ENCODE data around the gene DUS1L. TPM values are rescaled to one million over a fixed set of nuclear protein-coding genes. Genes with fewer than 3 reads are reported as not detected.

The DUS1L gene
- total and polyA plus RNA-seq, 2 experiments from 2014 or later, result 66.0 to 122 TPM

- Histone ChIP-seq H3K4me3 (no peak overlapping the region), H3K9me2 (ENCODE audit: insufficient read depth) (no peaks in the 10 kb centered on the region), H3K4me1 (ENCODE audit: insufficient read depth) (no peaks in the 10 kb centered on the region; the same call in 1 of the 2 replicates), H4K20me1 (replicated peaks; ENCODE audit: insufficient read depth) (no peaks in the 10 kb centered on the region; the same call in 1 of the 2 replicates), H2AFZ (no peak overlapping the region), H3K27me3 (ENCODE audit: insufficient read depth) (no peaks in the 10 kb centered on the region), H3K27ac (ENCODE audit: low read depth) (no peak overlapping the region), H3K79me2 (replicated peaks; ENCODE audit: insufficient read depth) (no peaks in the 10 kb centered on the region), H3K36me3 (ENCODE audit: insufficient read depth) (no peaks in the 10 kb centered on the region), H3K4me2 (no peak overlapping the region), H3F3A (replicated peaks; ENCODE audit: low read depth) (0 out of 2 replicates have a peak, but pooled peaks cover 4% of the 10 kb centered on the region)
- Mint-ChIP-seq H3K27me3 (ENCODE audit: insufficient read depth, low read depth, poor library complexity) (peaks cover 10% of the 10 kb centered on the region), H3K9me3 (no peaks in the 10 kb centered on the region), H3K27ac (no peak overlapping the region), H3K36me3 (ENCODE audit: low read depth) (peaks cover 6% of the 10 kb centered on the region; the same call in 1 of the 3 replicates), H3K4me1 (no peaks in the 10 kb centered on the region), H3K4me3 (no peak overlapping the region)
- DNase-seq (ENCODE audit: low spot score) (no peak), ATAC-seq (no peak)
- no peak for TF ChIP-seq ETS1 (IDR thresholded peaks at IDR 0.05)
These were observed 51.2 kb downstream of the DUS1L start for GRCh38 chr17:82014432-82014831.

- Histone ChIP-seq H3K4me2 (no peak overlapping the region), H3K27ac (ENCODE audit: low read depth) (no peak overlapping the region), H3K79me2 (replicated peaks; ENCODE audit: insufficient read depth) (no peaks in the 10 kb centered on the region), H3K9me2 (ENCODE audit: insufficient read depth) (no peaks in the 10 kb centered on the region), H3K27me3 (ENCODE audit: insufficient read depth) (no peaks in the 10 kb centered on the region), H3F3A (replicated peaks; ENCODE audit: low read depth) (0 out of 2 replicates have a peak, but pooled peaks cover 4% of the 10 kb centered on the region), H3K4me3 (no peak overlapping the region), H4K20me1 (replicated peaks; ENCODE audit: insufficient read depth) (no peaks in the 10 kb centered on the region; the same call in 1 of the 2 replicates), H2AFZ (no peak overlapping the region), H3K4me1 (ENCODE audit: insufficient read depth) (no peaks in the 10 kb centered on the region; the same call in 1 of the 2 replicates), H3K36me3 (ENCODE audit: insufficient read depth) (no peaks in the 10 kb centered on the region)
- DNase-seq (ENCODE audit: low spot score) (no peak), ATAC-seq (no peak)
- Mint-ChIP-seq H3K27ac (no peak overlapping the region), H3K4me1 (no peaks in the 10 kb centered on the region), H3K27me3 (ENCODE audit: insufficient read depth, low read depth, poor library complexity) (peaks cover 9% of the 10 kb centered on the region), H3K9me3 (no peaks in the 10 kb centered on the region), H3K36me3 (ENCODE audit: low read depth) (peaks cover 6% of the 10 kb centered on the region; the same call in 1 of the 3 replicates), H3K4me3 (no peak overlapping the region)
- TF ChIP-seq REST (IDR thresholded peaks at IDR 0.05; ENCODE audit: unreplicated experiment), result no peak
- TF ChIP-seq CREB1 (CRISPR knock-in tag; IDR thresholded peaks at IDR 0.05; ENCODE audit: low read depth), result no peak
- TF ChIP-seq ZNF331 (CRISPR knock-in tag; IDR thresholded peaks at IDR 0.05; ENCODE audit: low read depth), result no peak
- no peak for TF ChIP-seq ZNF114 (CRISPR knock-in tag; IDR thresholded peaks at IDR 0.05)
- TF ChIP-seq JUNB (IDR thresholded peaks at IDR 0.05; ENCODE audit: unreplicated experiment), result no peak
- TF ChIP-seq EZH2 (IDR thresholded peaks at IDR 0.05; ENCODE audit: low read depth, unreplicated experiment), result no peak
- TF ChIP-seq CTCF (conservative IDR thresholded peaks at IDR 0.05; ENCODE audit: low read depth in 2 of 2), result no peak
These were observed 51.8 kb downstream of the DUS1L start for GRCh38 chr17:82013772-82014321.

Data from GM23338 (cell line).